UCSD-AML1 (cell line): ENCODE data around the gene ALDOC.

Source experiments
- DNase-seq: peaks from one replicate; lab custom pipeline; 2025; ENCODE audit not compliant: unreplicated experiment; lab: John Stamatoyannopoulos, UW

Gene ALDOC

GRCh38 chr17:28533091-28533807, 43.4 kb downstream of the ALDOC start:
- DNase-seq = no peak

GRCh38 chr17:28532050-28532960, 44.4 kb downstream of the ALDOC start:
- DNase-seq = no peak

- no peak for DNase-seq
These were observed 45.8 kb downstream of the ALDOC start for GRCh38 chr17:28530926-28531325.

GRCh38 chr17:28530250-28530649, 46.4 kb downstream of the ALDOC start:
- no peak for DNase-seq

- no peak for DNase-seq
These were observed 47.7 kb downstream of the ALDOC start for GRCh38 chr17:28529013-28529400.

DNA sequence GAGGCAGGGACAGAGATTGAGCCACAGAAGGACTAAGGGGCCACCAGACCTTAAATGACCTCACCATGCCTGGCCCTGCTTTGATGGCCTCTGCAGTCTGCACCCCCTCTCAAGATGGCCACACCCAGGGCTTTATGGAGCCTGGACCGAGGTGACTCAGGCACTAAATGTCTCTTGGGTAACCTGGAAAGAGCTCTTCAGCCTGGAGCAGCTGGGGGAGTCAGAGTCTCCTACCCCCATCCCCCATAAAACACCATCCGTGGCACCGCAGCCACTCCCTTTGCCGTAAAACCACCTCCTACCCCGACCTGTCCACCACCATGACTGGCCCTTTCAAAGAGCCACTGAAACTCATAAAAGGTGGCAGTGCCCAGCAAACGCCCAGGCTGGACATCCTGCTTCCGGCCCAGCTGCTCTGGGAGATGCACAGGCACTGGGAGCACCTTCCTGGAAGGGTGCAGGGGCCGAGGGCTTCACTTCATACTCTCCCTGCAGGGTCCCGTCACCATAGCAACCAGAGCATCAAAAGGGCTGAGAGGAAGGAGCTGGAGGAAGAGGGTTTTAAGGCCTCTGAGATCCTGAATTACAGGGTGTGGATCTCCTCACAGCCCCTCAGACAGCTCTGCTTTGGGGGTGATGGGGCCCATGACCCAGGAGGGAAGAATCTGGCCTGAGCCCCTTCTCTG, 48.2 kb downstream of the ALDOC start:
- DNase-seq = no peak

GRCh38 chr17:28527859-28528258, 48.8 kb downstream of the ALDOC start:
- no peak for DNase-seq

DNA sequence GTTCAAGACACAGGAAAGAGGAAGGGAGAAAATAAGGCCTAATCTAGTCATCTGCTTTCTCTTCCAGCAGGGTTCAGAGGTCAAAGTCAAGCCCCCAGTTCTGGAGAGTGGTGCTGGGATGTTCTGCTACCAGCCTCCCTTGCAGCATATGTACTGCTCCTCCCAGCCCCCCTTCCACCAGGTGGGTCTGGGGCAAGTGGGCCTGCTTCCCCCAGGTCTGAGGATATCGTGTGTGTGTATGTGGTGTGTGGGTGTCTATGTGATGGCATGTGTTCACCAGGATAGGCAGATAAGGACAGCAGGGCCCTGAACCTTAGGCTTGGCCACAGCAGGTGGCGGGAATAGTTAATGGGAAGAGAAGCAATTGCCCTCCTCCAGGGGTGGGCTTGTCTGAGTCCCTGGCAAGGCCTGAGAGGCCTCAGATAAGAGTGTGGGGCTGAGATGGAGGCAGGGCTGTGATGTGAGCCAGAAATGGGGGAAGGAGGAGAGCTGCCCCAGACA, 49.5 kb downstream of the ALDOC start:
- no peak for DNase-seq

DNA sequence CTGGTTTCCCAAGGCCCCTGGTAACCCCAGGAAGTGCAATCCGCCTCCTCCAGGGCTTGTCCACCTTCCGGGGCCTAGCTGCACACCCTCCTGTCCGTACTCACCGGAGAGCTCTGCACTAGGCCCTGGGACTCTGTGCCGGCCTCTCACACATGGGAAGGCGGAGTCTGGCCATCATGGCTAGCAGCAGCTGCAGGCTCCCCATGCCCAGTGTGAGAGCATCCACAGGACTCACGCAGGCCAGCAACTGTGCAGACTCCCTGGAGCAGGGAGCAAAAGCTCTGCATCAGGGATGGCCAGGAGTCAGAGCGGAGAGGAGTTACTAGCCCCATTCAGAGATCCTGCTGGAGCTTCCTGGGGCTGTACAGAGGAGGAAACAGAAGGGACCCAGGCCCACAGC, 50.3 kb downstream of the ALDOC start:
- no peak for DNase-seq

DNA sequence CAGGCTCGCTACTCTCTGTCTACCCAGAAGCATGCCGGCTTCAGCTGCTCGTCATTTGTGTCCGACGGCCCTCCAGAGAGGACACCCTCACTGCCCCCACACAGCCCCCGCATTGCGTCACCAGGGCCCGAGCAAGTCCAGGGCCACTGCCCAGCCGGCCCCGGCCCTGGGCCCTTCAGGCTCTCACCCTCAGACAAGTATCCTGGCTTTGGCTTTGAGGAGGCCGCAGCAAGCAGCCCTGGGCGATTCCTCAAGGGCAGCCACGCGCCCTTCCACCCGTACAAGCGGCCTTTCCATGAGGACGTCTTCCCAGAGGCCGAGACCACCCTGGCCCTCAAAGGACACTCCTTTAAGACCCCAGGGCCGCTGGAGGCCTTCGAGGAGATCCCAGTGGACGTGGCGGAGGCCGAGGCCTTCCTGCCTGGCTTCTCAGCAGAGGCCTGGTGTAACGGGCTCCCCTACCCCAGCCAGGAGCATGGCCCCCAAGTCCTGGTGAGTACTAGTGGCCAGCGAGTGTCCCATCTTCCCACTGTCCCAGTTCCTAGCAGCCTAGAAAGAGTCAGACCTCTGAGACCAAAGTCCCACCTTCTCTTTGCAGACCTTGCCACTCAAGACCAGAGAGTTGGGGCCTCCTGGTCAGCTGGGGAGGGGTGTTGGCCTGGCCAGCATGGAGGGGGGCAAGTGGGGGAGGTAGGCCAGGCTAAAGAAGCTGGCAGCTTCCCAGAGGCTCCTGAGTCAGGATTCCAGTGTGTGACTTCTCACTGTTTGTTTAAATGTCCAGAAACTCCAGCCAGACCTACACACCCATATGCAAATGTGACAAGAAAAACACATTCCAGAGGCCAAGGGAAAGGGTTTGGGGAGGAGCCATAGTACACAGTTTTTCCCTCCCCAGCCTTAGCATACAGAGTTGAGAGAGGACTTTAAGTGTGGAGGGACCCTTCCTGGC, 51.9 kb downstream of the ALDOC start:
- DNase-seq = no peak

- no peak for DNase-seq
These were observed 52.8 kb downstream of the ALDOC start for GRCh38 chr17:28523876-28524275.

DNA sequence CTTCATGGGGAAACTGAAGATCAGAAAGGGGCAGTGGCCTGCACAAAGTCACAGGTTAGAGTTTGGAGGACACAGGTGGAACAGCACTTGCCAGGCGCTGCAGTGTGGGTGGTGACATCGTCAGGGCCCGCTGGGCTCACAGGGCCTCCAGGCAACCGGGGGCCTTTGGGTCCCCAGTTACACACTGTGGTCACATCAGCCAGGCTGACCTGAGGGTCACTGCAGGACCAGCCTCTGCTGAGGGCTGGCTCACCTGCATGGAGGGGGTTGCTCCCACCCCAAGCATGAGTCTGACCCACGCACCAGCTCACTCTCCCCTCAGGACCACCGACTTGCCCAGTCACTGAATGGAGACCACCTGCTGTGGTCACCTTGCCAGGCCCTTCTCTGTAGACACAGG, 53.5 kb downstream of the ALDOC start:
- no peak for DNase-seq
